ENCODE data around the gene DNAH14. TPM values are rescaled to one million over a fixed set of nuclear protein-coding genes. Genes with fewer than 3 reads are reported as not detected.
"Not testable (repeated sequence)": the region's sequence is repeated elsewhere in the genome, so short reads cannot be mapped to it uniquely, and the experiment has no call there.

The DNAH14 gene
- total RNA-seq, 4 donors from 2014 or later = 0.15 to 0.55 TPM; not detected in 2

GRCh38 chr1:224989615-224990014 is 60.1 kb downstream of the DNAH14 start:
- no peaks in the 10 kb centered on the region for H3K27me3 ChIP-seq
- H3K4me3 ChIP-seq = no peak overlapping the region
- DNase-seq (no peak), ATAC-seq (no peak)
- no peaks in the 10 kb centered on the region for H3K4me1 ChIP-seq
- no peak overlapping the region for H3K27ac ChIP-seq
- in situ Hi-C loops (cut with MboI; ENCODE audit: low sequenced_read_pairs in 4 of 4) = no loop called here
- intact Hi-C loops (cut with DNase I; ENCODE audit: low total_unique reads) = no loop called here
- TF ChIP-seq, protein P1, sequence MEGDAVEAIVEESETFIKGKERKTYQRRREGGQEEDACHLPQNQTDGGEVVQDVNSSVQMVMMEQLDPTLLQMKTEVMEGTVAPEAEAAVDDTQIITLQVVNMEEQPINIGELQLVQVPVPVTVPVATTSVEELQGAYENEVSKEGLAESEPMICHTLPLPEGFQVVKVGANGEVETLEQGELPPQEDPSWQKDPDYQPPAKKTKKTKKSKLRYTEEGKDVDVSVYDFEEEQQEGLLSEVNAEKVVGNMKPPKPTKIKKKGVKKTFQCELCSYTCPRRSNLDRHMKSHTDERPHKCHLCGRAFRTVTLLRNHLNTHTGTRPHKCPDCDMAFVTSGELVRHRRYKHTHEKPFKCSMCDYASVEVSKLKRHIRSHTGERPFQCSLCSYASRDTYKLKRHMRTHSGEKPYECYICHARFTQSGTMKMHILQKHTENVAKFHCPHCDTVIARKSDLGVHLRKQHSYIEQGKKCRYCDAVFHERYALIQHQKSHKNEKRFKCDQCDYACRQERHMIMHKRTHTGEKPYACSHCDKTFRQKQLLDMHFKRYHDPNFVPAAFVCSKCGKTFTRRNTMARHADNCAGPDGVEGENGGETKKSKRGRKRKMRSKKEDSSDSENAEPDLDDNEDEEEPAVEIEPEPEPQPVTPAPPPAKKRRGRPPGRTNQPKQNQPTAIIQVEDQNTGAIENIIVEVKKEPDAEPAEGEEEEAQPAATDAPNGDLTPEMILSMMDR (IDR thresholded peaks at IDR 0.05 in 4 of 5, conservative IDR thresholded peaks at IDR 0.05 in 1 of 5) = no peak
- TF ChIP-seq POLR2A (IDR thresholded peaks at IDR 0.05) = no peak
- no peaks in the 10 kb centered on the region for H3K36me3 ChIP-seq
- H3K9me3 ChIP-seq = no peaks in the 10 kb centered on the region

GRCh38 chr1:224991550-224991949 is 62.1 kb downstream of the DNAH14 start:
- H3K36me3 ChIP-seq; in situ Hi-C loops (cut with MboI; ENCODE audit: low sequenced_read_pairs in 4 of 4); H3K9me3 ChIP-seq; H3K4me1 ChIP-seq; H3K27me3 ChIP-seq; H3K4me3 ChIP-seq; ATAC-seq; H3K27ac ChIP-seq; DNase-seq; intact Hi-C loops (cut with DNase I; ENCODE audit: low total_unique reads): not testable (repeated sequence)

DNA sequence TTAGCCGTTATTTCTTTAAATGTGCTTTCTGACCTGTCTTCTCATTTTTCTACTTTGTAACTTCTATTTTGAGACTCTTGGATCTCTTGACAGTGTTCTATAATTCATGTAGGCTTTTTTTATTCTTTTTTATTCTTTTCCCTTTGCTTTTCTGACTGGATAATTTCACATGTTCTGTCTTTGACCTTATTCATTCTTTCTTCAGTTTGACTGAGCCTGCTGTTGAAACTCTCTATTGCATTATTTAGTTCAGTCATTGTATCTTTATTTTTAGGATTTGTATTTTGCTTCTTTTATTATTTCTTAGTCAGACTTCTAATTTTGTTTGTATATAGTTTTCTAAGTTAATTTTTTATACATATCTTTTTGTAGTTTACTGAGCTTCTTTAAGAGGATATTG is 66.1 kb downstream of the DNAH14 start:
- TF ChIP-seq, protein P1 (IDR thresholded peaks at IDR 0.05 in 4 of 5, conservative IDR thresholded peaks at IDR 0.05 in 1 of 5) = no peak
- TF ChIP-seq POLR2A (IDR thresholded peaks at IDR 0.05) = no peak
- H3K27me3 ChIP-seq = no peaks in the 10 kb centered on the region
- intact Hi-C loops (cut with DNase I; ENCODE audit: low total_unique reads) (no loop called here), in situ Hi-C loops (cut with MboI; ENCODE audit: low sequenced_read_pairs in 4 of 4) (no loop called here)
- H3K4me1 ChIP-seq = no peaks in the 10 kb centered on the region
- no peak for DNase-seq
- no peak for ATAC-seq
- H3K36me3 ChIP-seq = no peaks in the 10 kb centered on the region
- no peaks in the 10 kb centered on the region for H3K9me3 ChIP-seq
- no peak overlapping the region for H3K27ac ChIP-seq
- H3K4me3 ChIP-seq = no peak overlapping the region

- Histone ChIP-seq H3K4me1 (no peaks in the 10 kb centered on the region), H3K4me3 (no peak overlapping the region), H3K9me3 (no peaks in the 10 kb centered on the region), H3K27ac (no peak overlapping the region), H3K36me3 (no peaks in the 10 kb centered on the region), H3K27me3 (no peaks in the 10 kb centered on the region)
- in situ Hi-C loops (cut with MboI; ENCODE audit: low sequenced_read_pairs in 4 of 4) = no loop called here
- TF ChIP-seq, protein P1 (IDR thresholded peaks at IDR 0.05 in 4 of 5, conservative IDR thresholded peaks at IDR 0.05 in 1 of 5) = no peak
- no peak for TF ChIP-seq POLR2A (IDR thresholded peaks at IDR 0.05)
- no peak for ATAC-seq
- no peak for DNase-seq
- intact Hi-C loops (cut with DNase I; ENCODE audit: low total_unique reads) = no loop called here
Observed at GRCh38 chr1:224996266-224996665, 66.8 kb downstream of the DNAH14 start.

- no peaks in the 10 kb centered on the region for H3K27me3 ChIP-seq
- no peak for TF ChIP-seq POLR2A (IDR thresholded peaks at IDR 0.05)
- TF ChIP-seq, protein P1 (IDR thresholded peaks at IDR 0.05 in 4 of 5, conservative IDR thresholded peaks at IDR 0.05 in 1 of 5) = no peak
- in situ Hi-C loops (cut with MboI; ENCODE audit: low sequenced_read_pairs in 4 of 4) (no loop called here), intact Hi-C loops (cut with DNase I; ENCODE audit: low total_unique reads) (no loop called here)
- H3K9me3 ChIP-seq = no peaks in the 10 kb centered on the region
- no peaks in the 10 kb centered on the region for H3K4me1 ChIP-seq
- H3K4me3 ChIP-seq = no peak overlapping the region
- ATAC-seq = no peak
- no peak overlapping the region for H3K27ac ChIP-seq
- DNase-seq = no peak
- no peaks in the 10 kb centered on the region for H3K36me3 ChIP-seq
Observed at GRCh38 chr1:224998185-224998584, 68.7 kb downstream of the DNAH14 start.
